RCC 7860 (cell line): ENCODE results near the gene ITGB8.

Source experiments
- DNase-seq: peaks from one replicate; pipeline ENCODE4 v3.0.0-alpha.2; 2015; ENCODE audit warnings: low spot score
- FAIRE-seq: peaks from 2 replicates; lab custom pipeline; 2012; peaks lifted over from hg19 to GRCh38; lab: Jason Lieb, UNC

The ITGB8 gene

GRCh38 chr7:20408467-20408826 lies 77.7 kb downstream of the ITGB8 start:
- no peak for DNase-seq
- FAIRE-seq: no peak

- DNase-seq (peak; percentile 14), FAIRE-seq (peak; percentile 63)
Measured at GRCh38 chr7:20409961-20410360, 79.3 kb downstream of the ITGB8 start.

GRCh38 chr7:20411372-20411771 lies 80.7 kb downstream of the ITGB8 start:
- DNase-seq (no peak), FAIRE-seq (no peak)

- DNase-seq (no peak), FAIRE-seq (no peak)
Measured at GRCh38 chr7:20412032-20412431, 81.3 kb downstream of the ITGB8 start.

GRCh38 chr7:20417260-20417659 lies 86.6 kb downstream of the ITGB8 start:
- DNase-seq (no peak), FAIRE-seq (no peak)

- FAIRE-seq (no peak), DNase-seq (no peak)
Measured at GRCh38 chr7:20417675-20418382, 87.1 kb downstream of the ITGB8 start.

GRCh38 chr7:20424500-20424899 lies 93.8 kb downstream of the ITGB8 start:
- FAIRE-seq (no peak), DNase-seq (no peak)

GRCh38 chr7:20430664-20431063 lies 100.0 kb downstream of the ITGB8 start:
- DNase-seq (no peak), FAIRE-seq (no peak)

- FAIRE-seq (no peak), DNase-seq (no peak)
Measured at GRCh38 chr7:20431146-20431545, 100.4 kb downstream of the ITGB8 start.

GRCh38 chr7:20432071-20432470 lies 101.4 kb downstream of the ITGB8 start:
- DNase-seq: no peak
- no peak for FAIRE-seq

GRCh38 chr7:20435305-20435704 lies 104.6 kb downstream of the ITGB8 start:
- FAIRE-seq (no peak), DNase-seq (no peak)

- FAIRE-seq (no peak), DNase-seq (no peak)
Measured at GRCh38 chr7:20438248-20438647, 107.5 kb downstream of the ITGB8 start.

- DNase-seq (no peak), FAIRE-seq (no peak)
Measured at GRCh38 chr7:20438694-20439376, 108.1 kb downstream of the ITGB8 start.

GRCh38 chr7:20439416-20440185 lies 108.9 kb downstream of the ITGB8 start:
- FAIRE-seq (no peak), DNase-seq (no peak)

GRCh38 chr7:20440472-20441105 lies 109.9 kb downstream of the ITGB8 start:
- DNase-seq (no peak), FAIRE-seq (no peak)

- no peak for DNase-seq
- no peak for FAIRE-seq
Measured at GRCh38 chr7:20441346-20441745, 110.6 kb downstream of the ITGB8 start.

GRCh38 chr7:20441991-20442441 lies 111.3 kb downstream of the ITGB8 start:
- FAIRE-seq: no peak
- DNase-seq: no peak

- no peak for DNase-seq
- FAIRE-seq: no peak
Measured at GRCh38 chr7:20442951-20443350, 112.3 kb downstream of the ITGB8 start.

GRCh38 chr7:20444030-20444800 lies 113.5 kb downstream of the ITGB8 start:
- DNase-seq (no peak), FAIRE-seq (no peak)

GRCh38 chr7:20447021-20447650 lies 116.4 kb downstream of the ITGB8 start:
- FAIRE-seq (no peak), DNase-seq (no peak)
